ENCODE data around the gene CIZ1. TPM values are rescaled to one million over a fixed set of nuclear protein-coding genes. Genes with fewer than 3 reads are reported as not detected.
A peak's percentile ranks its signal among the peaks of the same experiment; 100 is the strongest.

The CIZ1 gene
- total and polyA plus RNA-seq, 9 of the 15 experiments (the other 6 are each of a cell fraction or from before 2014, with no cell fraction given) = 6.6 to 329 (median 87.8) TPM

- TF ChIP-seq E2F1 (CRISPR knock-in tag; IDR thresholded peaks at IDR 0.05) (0 out of 2 replicates have a peak, but pooled peaks have one; percentile 31), HDAC1 (IDR thresholded peaks at IDR 0.05) (peak in 1 of 2 experiments; percentile 35; a peak in 1 of 4 replicates), ZNF79 (CRISPR knock-in tag; IDR thresholded peaks at IDR 0.05; ENCODE audit: low read depth) (no peak), HIVEP1 (CRISPR knock-in tag; IDR thresholded peaks at IDR 0.05) (no peak), ZKSCAN1 (IDR thresholded peaks at IDR 0.05; ENCODE audit: low read depth, low read length) (peak; percentile 98), SIN3A (IDR thresholded peaks at IDR 0.05; ENCODE audit: borderline replicate concordance in 2 of 2, control insufficient read depth in 1 of 2, low read depth in 2 of 2, low read length in 2 of 2) (no peak), YBX1 (IDR thresholded peaks at IDR 0.05) (no peak), CBX3 (IDR thresholded peaks at IDR 0.05; ENCODE audit: borderline replicate concordance in 1 of 2, low read length in 2 of 2) (peak in 1 of 2 experiments; percentile 84; a peak in 2 of 3 replicates), PRDM10 (IDR thresholded peaks at IDR 0.05; ENCODE audit: partially characterized antibody) (no peak), ID3 (CRISPR knock-in tag; IDR thresholded peaks at IDR 0.05) (no peak), ID3 (tag; IDR thresholded peaks at IDR 0.05) (0 out of 2 replicates have a peak, but pooled peaks have one; percentile 35), NUFIP1 (IDR thresholded peaks at IDR 0.05; ENCODE audit: partially characterized antibody) (no peak), MAFF (IDR thresholded peaks at IDR 0.05; ENCODE audit: low read length) (no peak), REST (IDR thresholded peaks at IDR 0.05; ENCODE audit: borderline replicate concordance) (no peak), REST (CRISPR knock-in tag; IDR thresholded peaks at IDR 0.05; ENCODE audit: low read depth) (no peak), IRF2 (CRISPR knock-in tag; IDR thresholded peaks at IDR 0.05) (no peak)
Measured at GRCh38 chr9:128226412-128226801, 35.0 kb upstream of the CIZ1 start (continued).

Measured in K562 (cell line).